Germinal center (tissue), 1 donor: ENCODE results near the gene ECHDC1.

ENCODE experiments used
- DNase-seq: peaks from one replicate; pipeline ENCODE4 v3.0.0; 2012; ENCODE audit warnings: mixed read lengths, low spot score

Gene ECHDC1

DNA sequence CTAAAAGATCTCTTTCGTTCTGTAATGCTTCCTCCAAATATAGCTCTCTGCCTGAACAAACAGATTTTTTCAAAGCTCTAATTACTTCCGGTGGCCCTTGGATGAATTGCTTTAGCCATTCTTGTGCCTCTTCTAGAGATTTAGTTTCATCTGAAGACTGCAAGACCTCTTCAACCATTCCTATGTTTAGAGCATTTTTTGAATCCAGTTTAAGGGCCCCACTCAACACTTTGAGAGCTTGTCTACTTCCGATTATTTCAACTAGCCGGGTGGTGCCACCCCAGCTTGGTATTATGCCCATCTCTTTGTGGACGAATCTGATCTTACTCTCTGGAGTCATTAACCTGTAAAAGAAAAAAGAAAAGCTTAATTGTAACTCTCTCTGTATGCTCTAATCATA lies 53.5 kb downstream of the ECHDC1 start:
- no peak for DNase-seq

DNA sequence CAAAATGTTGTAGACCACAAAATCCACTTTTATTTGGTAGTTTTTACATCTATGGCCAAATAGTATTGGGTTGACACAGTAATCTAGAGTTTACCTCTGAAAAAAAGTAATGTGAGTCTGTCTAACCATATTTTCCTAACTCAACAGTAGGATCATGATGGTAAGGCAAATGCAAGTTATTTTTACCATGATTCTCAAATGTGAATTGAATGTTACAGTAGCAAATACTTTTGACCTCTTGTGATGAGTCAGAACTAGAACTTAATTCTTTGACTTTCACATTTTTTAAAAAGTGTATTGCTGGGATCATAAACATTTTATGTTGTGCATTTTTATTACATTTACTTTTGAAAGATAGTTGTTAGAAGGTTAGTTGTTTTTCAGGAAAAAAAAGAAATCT lies 54.7 kb downstream of the ECHDC1 start:
- DNase-seq = no peak

DNA sequence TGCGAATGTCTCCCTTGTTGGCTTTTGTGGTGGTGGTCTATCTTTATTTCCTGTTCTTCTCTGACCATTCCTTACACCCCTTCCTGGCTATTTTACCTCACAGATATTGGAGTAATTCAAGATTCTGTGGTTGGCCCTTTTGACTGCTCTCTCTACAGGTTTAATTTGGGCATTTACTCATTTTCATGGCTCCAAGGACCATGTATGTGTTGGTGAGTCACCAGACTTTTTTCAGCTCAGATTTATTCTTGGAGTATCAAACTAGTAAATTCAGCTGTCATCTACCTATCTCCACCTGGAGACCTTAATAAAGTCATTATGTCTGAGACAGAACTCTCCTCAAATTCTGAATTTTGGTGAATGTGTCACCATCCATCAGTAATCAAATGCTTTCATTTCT lies 61.2 kb downstream of the ECHDC1 start:
- DNase-seq = no peak

DNA sequence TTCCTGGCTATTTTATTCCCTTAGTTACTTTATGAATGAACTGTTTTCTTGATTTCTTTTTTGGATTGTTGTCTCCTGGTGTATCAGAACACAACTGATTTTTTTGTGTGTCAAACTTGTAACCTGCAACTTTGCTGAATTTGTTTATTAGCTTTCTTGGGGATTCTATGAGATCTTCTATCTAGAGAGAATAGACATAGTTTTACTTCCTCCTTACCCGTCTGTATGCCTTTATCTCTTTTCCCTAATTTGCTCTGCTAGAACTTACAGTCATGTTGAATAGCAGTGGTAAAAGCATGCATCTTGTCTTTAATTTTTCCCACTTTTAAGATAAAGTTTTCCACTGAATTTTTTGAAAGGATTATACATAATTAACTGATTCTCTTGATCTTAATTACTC lies 63.6 kb downstream of the ECHDC1 start:
- DNase-seq = no peak

DNA sequence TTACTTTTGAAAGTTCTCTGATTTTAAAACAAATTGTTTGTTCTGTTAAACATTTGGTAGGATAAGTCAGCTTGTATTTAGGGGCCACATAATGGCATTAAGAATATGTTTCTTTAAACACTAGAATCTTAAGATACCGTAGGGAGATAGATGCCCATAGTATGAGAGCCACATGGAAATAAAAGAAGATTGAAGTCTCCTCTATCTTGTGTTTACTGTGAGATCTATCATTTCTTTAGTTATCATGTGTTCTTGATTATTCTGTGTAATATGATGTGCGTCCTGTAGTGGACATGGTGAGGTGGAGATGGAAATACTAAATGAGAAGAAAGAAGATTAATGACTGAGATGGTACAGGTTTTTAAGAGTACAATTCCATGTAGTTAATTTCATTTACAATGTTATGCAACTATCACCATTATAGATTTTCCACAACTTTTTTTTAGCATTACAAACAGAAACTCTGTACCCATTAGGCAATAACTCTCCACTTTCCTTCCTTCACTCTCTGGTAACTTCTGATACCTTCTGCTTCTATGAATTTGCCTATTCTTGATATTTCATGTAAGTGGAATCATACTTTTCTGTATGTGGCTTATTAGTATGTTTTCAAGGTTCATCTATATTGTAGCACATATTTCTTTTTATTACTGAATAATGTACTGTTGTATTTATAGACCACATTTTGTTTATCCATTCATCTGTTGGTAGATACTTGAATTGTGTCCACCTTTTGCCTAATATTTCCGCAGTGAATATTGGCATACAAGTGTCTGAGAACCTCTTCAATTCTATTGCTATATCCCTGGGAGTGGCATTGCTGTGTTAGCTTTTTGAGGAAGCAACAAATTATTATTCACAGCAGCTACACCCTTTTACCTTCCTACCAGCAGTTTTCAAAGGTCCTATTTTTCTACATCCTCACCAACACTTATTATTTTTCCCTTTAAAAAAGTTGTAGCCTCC lies 65.2 kb downstream of the ECHDC1 start:
- no peak for DNase-seq

DNA sequence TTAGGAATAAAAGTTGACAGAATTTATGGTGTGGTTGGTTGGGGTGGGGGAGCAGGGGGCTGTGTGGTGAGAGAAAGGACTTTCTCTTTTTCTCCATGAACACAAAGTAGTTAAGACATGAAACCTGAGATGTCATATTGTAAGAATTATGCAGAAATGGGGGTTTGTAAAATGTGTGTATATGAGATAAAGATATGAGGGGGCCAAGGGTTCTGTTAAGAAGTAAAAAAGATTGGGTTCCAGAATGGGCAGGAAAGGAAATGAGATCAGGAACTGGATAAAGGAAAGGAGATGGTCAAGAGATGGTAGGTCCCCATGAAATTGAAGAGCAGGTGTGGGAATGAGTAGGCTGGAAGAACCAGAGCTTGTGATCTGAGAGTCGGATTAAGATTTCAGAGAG lies 67.1 kb downstream of the ECHDC1 start:
- DNase-seq = no peak

DNA sequence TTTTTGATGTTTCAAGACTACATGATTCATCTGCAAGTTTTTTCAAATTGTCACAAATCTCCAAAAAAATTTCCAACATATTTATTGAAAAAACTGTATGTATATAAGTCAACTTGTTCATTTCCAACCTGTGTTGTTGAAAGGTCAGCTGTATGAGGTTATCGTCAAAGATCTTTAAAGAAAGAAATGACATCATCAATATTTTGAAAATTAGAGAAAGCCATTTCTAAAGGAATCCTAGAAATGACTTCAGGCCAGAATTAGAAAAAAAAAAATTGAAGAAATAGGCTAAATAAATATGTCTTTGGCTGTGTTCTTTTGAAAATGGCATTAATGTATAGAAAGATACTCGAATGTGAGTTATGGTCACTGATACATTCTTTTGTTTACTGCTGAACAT lies 69.9 kb downstream of the ECHDC1 start:
- DNase-seq = no peak

DNA sequence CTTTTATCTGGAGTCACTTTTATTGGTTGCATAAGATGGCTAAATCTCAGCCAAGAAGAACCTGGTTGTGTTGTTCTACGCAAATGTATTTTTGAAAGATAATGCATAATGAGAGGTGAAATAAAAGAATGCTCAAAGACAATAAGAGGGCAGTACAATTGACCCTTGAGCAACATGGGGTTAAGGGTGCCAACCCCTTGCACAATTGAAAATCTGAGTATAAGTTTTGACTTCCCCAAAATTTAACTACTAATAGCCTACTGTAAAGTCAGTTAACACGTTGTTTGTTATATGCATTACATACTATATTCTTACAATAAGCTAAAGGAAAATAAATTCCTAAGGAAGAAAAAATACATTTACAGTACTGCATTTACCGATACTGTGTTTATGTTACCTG lies 70.8 kb downstream of the ECHDC1 start:
- DNase-seq = no peak

DNA sequence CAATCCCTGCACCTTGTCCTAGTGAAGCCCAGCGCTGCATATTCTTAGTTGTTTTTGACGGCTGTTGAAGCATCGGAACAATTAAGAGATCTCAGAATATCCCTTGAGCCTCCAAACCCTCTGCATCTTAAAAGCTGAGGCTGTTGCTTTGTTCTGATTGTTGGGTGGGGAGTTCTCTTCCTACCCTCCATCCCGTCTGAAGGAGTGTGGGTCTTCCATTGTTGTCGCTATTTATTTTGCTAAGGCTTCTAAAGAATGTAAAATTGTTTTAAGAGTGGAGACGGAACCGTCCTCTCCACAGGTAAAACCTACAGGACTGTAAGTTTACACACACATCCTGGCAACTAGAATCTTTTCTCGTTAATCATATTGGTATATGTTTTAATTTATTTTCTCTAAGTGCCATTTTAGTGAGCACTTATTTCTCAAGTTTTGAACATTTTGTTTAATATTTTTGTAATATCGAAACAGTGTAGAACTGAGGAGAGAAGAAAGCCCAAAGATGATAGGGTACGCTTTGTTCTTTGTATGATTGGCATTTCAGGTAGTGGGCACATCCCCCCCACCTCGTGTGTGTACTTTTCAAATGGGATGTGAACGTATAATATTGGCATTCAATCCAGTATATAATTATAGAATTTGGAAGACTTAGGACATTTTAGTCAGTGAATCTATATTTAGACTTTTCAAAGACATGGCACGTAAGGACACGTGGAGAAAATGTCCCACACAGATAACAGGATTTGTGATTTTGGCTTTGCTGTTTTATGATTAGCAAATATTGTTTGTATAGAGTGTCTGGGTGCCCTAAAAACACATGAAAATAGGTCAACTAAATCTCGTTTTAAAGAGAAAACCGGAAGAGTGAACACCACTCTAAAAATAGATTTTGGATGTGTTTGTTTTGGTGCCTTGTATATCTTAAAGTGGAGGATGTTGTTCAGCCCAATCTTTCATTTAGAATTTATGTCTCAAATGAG lies 75.5 kb downstream of the ECHDC1 start:
- no peak for DNase-seq

DNA sequence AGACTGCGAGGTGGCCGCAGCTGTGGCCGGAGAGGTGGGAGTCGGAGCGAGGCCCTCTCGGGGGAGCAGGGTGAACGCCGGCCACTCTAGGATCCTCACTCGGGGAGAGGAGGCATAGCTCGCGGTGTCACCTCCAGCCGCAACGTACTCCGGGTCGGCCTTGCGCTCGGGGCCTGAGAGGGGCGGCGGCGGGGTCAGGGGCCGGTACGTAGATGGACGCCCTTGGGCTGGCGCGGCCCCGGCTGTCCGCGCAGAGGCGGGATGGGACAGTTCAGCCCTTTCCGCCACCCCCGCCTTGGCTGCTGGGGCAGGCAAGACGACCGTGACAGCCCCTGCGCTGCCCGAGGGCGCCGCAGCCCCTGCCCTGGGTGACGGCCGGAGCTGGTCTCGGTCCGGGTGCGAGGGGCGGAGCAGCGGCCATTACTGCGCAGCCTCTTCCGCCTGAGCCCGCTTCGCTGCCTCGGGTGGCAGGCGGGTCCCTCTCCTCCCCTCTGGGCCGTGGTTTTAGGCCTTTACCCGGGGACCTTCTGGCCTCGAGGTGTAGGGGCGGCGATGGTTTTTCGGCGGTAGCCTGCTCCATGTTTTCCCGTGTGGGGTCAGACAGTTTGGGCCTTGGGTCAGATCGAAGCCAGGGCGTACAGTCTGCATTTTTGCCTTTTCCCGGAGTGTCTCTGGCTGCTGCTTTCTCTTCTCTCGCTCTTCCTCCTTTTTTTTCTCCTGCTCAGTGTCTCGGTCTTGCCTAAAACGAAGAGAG lies 76.3 kb downstream of the ECHDC1 start:
- DNase-seq = peak; percentile 80

DNA sequence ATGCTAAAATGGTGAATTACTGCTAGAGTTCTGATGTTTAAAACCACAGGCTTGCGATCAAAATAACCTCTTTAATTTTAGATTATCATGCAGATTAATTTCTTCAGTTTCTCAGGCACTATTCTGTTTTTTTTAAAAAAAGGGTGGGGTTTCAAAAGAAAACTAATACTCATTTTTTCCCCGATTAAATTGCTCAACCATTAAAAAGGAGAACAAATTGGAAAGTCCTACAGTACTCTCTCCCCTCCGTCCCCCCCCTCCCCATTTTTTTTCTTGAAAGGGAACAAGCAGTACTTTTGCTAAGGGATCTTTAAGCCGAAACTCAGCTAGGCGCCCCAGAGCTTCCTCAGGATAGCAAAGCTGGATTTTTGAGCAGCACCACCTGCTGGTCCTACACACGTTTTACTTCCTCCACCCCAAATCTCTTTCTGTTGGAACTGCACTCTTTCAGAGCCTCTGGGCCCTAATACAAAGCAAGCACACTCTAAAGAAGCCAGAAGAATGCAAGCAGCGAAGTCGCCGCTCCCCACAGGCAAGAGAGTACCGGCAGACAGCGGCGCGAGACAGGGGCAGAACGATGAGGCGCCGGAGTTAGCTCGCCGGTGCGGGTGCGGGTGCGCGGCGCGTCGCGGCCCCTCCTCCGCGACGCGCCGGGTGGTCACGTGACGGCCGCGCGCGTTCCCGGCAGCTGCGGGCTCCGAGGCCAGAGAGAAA lies 77.1 kb downstream of the ECHDC1 start, which contains the start of gene RNF146:
RNF146 (plus strand) TSS at position 687 of the 714 bp plus-strand sequence. CDS start 13,475 bp downstream, outside the sequence.
- DNase-seq = peak; percentile 85

DNA sequence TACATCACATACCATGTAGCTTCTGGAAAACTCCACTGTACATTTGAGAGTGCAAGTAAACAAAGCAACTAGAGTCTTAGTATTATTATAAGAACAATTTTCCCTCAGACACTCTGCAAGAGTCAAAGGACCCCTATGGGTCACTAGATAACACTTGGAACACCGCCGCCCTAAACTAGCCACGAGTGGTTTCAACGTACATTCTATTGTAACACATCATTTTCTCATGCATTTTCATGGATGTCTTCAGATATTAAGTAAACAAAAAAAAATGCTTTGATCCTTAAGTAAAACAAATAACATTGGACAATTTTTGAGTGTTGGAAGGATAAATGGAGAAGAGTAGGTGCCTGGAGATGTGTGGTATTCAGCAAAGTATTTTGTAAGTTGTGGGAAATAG lies 79.9 kb downstream of the ECHDC1 start:
- DNase-seq = no peak

DNA sequence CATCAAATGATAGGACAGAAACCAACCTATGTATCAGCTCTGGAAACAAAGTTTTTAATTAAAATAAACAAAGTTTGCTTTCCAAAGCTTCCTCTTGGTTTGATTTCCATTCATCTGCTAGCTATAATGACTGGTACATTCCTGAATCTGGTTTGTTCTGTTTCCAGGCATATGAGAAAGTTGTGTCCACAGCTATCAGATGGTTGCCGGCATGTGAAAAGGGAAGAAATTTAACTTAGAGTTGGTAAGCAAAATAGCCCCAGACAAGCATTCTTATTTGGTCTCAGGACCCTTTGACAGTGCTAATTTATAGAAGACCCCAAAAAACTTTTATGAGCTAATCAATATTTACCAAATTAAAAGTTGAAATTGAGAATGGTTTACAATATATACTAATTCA lies 80.5 kb downstream of the ECHDC1 start:
- DNase-seq = no peak

DNA sequence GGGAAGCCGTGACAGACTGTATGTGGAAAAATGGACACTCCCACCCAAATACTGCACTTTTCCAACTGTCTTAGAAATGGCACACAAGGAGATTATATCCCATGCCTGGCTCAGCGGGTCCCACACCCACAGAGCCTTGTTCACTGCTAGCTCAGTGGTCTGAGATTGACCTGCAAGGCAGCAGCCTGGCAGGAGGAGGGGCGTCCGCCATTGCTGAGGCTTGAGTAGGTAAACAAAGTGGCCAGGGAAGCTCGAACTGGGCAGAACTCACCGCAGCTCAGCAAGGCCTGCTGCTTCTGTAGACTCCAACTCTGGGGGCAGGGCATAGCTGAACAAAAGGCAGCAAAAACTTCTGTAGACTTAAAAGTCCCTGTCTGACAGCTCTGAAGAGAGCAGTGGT lies 88.1 kb downstream of the ECHDC1 start:
- no peak for DNase-seq

DNA sequence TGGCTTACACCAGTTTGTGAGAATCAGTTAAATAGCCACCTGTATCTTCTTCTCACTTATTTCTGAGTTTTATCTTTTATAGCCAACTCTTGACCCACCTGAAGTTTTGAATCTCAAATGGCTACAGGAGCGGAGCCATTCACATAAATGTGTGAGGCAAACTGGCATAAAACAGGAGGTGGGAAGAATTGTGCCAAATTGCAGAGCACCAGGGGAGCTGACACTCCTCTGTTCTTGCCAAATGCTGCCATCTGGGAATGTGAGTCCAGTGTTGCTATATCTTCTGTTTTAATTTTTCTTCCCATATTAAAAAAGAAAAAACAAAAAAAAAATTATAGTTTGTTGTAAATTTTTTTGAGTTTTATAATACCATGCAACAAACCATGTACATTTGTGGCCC lies 93.8 kb downstream of the ECHDC1 start:
- DNase-seq = no peak

DNA sequence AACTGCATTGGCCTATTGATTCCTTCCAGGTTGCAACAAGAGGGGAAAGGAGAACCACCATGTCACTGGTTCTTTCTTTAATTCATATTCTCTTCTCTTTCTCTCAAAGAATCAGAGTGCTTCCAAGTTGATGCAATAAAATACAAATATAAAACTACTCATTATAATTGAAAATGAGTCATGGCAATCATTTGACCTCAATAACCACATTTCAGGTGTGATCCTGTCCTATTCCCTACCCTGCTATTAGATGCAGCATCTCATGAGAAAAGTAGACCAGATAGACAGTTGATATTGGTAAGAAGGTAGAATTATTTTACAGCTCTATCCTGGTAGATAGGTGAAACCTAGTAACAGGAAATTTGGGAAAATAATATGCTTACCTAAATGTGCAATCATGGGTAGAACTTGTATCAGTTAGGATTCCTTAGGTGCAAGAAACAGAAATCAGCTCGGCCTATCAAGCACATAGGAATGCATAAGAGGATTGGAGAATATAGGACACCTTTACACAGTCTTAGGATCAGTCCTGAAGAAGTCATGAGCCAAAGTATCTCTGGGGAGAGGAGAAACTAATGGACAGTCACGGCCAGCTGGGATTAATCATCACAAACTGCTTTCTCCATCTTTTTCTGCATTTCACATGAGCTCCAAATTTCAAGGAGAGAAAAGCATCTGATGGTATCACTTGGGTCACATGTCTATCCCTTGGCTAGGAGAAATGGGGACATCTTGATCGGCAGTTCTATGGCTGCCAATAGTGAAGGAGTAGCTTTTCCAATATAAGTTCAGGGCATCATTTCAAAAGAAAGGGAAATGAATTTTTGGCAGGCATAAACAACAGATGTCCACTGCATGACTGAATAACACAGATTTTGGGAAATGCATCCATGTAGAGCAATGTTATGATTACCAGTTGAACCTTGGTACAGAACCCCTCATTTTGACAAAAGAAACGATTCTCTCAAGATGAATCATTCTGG lies 96.0 kb downstream of the ECHDC1 start:
- DNase-seq = no peak

DNA sequence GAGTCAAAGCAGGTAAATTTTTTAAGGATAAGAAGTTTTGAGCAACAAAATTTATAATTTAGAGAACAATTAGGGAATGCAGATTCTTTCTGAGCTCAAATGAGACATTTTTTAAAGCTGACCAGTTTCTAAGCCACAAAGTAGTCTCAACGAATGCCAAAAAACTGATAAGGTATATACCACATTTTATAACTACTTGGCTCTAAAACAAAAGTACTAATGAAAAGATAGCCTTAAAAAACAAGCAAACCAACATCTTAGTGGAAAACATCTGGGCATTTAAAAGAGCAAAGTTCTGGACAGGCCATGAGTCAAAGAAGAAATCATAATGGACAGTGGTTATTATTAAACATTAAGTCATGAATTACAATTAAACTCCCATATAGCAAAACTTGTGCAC lies 99.9 kb downstream of the ECHDC1 start:
- no peak for DNase-seq
